Measurements from ENCODE around the gene ARHGAP44. TPM values are rescaled to one million over a fixed set of nuclear protein-coding genes. Genes with fewer than 3 reads are reported as not detected.

ARHGAP44 gene
- total RNA-seq, 1 experiment from 2014 or later = 7.3 TPM

GRCh38 chr17:12815642-12816141 is 26.4 kb downstream of the ARHGAP44 start (continued):
- TF ChIP-seq YY1 (IDR thresholded peaks at IDR 0.05; ENCODE audit: extremely low read depth, insufficient replicate concordance, low read depth, low read length) (no peak), EZH2phosphoT487 (IDR thresholded peaks at IDR 0.05; ENCODE audit: borderline replicate concordance) (no peak), POLR2A (IDR thresholded peaks at IDR 0.05; ENCODE audit: borderline replicate concordance, extremely low read depth, insufficient read depth, insufficient read length) (no peak), CTCF (IDR thresholded peaks at IDR 0.05 in 2 of 3, conservative IDR thresholded peaks at IDR 0.05 in 1 of 3; ENCODE audit: borderline replicate concordance in 1 of 3, insufficient read depth in 1 of 3, low read depth in 2 of 3, low read length in 2 of 3) (no peak), POLR2AphosphoS5 (IDR thresholded peaks at IDR 0.05; ENCODE audit: low read depth, low read length) (no peak), CBX3 (IDR thresholded peaks at IDR 0.05; ENCODE audit: low read depth) (no peak), SP1 (IDR thresholded peaks at IDR 0.05; ENCODE audit: low read depth) (no peak)

- ChIA-PET POLR2A (no interaction called here), CTCF (no interaction called here), RAD21 (ENCODE audit: low non-redundant PET in 1 of 2, low total read pairs in 2 of 2, uncharacterized antibody in 2 of 2, unreplicated experiment in 2 of 2) (no interaction called here)
- Histone ChIP-seq H3K27me3 (ENCODE audit: insufficient read depth, low read length) (no peaks in the 10 kb centered on the region), H3K9me2 (ENCODE audit: insufficient read depth) (no peaks in the 10 kb centered on the region), H4K20me1 (ENCODE audit: insufficient read depth) (no peaks in the 10 kb centered on the region), H3K9me3 (ENCODE audit: control insufficient read depth in 1 of 2, insufficient read depth in 1 of 2, low read depth in 1 of 2, low read length in 2 of 2) (no peaks in the 10 kb centered on the region), H3K4me2 (ENCODE audit: low read length) (no peak overlapping the region), H3K4me1 (ENCODE audit: control insufficient read depth in 1 of 2, insufficient read depth in 2 of 2, low read length in 2 of 2) (no peaks in the 10 kb centered on the region), H3K27ac (ENCODE audit: low read depth, low read length) (no peak overlapping the region), H3K4me3 (replicated peaks in 1 of 2; ENCODE audit: low read depth in 1 of 2, low read length in 2 of 2) (no peak overlapping the region), H2AFZ (ENCODE audit: low read depth, low read length, poor library complexity, severe bottlenecking) (no peak overlapping the region), H3K79me2 (ENCODE audit: insufficient read depth, low read length) (no peaks in the 10 kb centered on the region), H3K9ac (ENCODE audit: low read length) (no peak overlapping the region), H3K36me3 (ENCODE audit: control insufficient read depth in 1 of 2, insufficient read depth in 2 of 2, low read length in 2 of 2) (no peaks in the 10 kb centered on the region)
- intact Hi-C loops (cut with micrococcal nuclease) = no loop called here
- TF ChIP-seq RAD21 (IDR thresholded peaks at IDR 0.05; ENCODE audit: low read depth) = no peak
- TF ChIP-seq ZNF274 (IDR thresholded peaks at IDR 0.05; ENCODE audit: low read depth, low read length) = no peak
- no peak for TF ChIP-seq POLR2AphosphoS5 (IDR thresholded peaks at IDR 0.05; ENCODE audit: low read depth, low read length)
- no peak for TF ChIP-seq MAX (IDR thresholded peaks at IDR 0.05)
- no peak for TF ChIP-seq ZFX (IDR thresholded peaks at IDR 0.05)
- TF ChIP-seq CEBPB (IDR thresholded peaks at IDR 0.05; ENCODE audit: low read depth) = no peak
- no peak for TF ChIP-seq YY1 (IDR thresholded peaks at IDR 0.05; ENCODE audit: extremely low read depth, insufficient replicate concordance, low read depth, low read length)
- no peak for TF ChIP-seq EZH2 (IDR thresholded peaks at IDR 0.05)
- no peak for TF ChIP-seq SRF (IDR thresholded peaks at IDR 0.05; ENCODE audit: low read depth)
- no peak for TF ChIP-seq EGR1 (IDR thresholded peaks at IDR 0.05; ENCODE audit: low read depth)
- TF ChIP-seq POLR2A (IDR thresholded peaks at IDR 0.05; ENCODE audit: borderline replicate concordance, extremely low read depth, insufficient read depth, insufficient read length) = no peak
- TF ChIP-seq EZH2phosphoT487 (IDR thresholded peaks at IDR 0.05; ENCODE audit: borderline replicate concordance) = no peak
- TF ChIP-seq CBX3 (IDR thresholded peaks at IDR 0.05; ENCODE audit: low read depth) = no peak
- TF ChIP-seq FOSL1 (IDR thresholded peaks at IDR 0.05; ENCODE audit: low read depth) = no peak
- DNase-seq (ENCODE audit: low read depth, low spot score) (no peak), ATAC-seq (no peak)
- no TSS peak for BruUV-seq (replicated peaks)
Observed at GRCh38 chr17:12821376-12821940, 32.2 kb downstream of the ARHGAP44 start.
